K562 (cell line): ENCODE results near the gene RBM4B. TPM values are rescaled to one million over a fixed set of nuclear protein-coding genes. Genes with fewer than 3 reads are reported as not detected.

Experiments
- AFF4 ChIP-seq: sonication (generic); formaldehyde crosslinking; IDR thresholded peaks from 2 replicates; pipeline ENCODE4 v1.8.0; 2023; ENCODE audit warnings: mild to moderate bottlenecking, missing genetic modification reagents
- ATF3 ChIP-seq, 2 experiments: fragments of 450-650 bp in 1 of 2; sonication (generic) in 1 of 2; formaldehyde crosslinking in 1 of 2; IDR thresholded peaks in 1 of 2; conservative IDR thresholded peaks in 1 of 2; 2 replicates each; pipeline versions ENCODE4 v1.6.1 to v1.8.1; 2016 to 2023; ENCODE audit warnings: mild to moderate bottlenecking in 2 of 2, moderate library complexity in 2 of 2, inconsistent platforms in 1 of 2, missing genetic modification reagents in 1 of 2
- BRD4 ChIP-seq: fragments of 200-600 bp; sonication (generic); IDR thresholded peaks from 2 replicates; pipeline ENCODE4 v1.6.1; 2017; ENCODE audit warnings: inconsistent platforms
- CBFA2T3 ChIP-seq: fragments of 450-650 bp; IDR thresholded peaks from 2 replicates; pipeline ENCODE4 v1.6.1; 2017
- CREB3 ChIP-seq: fragments of 450-650 bp; conservative IDR thresholded peaks from 2 replicates; pipeline ENCODE4 v1.6.1; 2016; ENCODE audit warnings: missing genetic modification characterization, low read depth, mild to moderate bottlenecking, missing compliant biosample characterization, moderate library complexity
- E4F1 ChIP-seq: fragments of 250-450 bp; sonication (Bioruptor Pico); IDR thresholded peaks from 2 replicates; pipeline ENCODE4 v1.5.0; 2021; ENCODE audit warnings: mild to moderate bottlenecking, borderline replicate concordance
- RBFOX2 ChIP-seq: fragments of 200-400 bp; formaldehyde crosslinking; IDR thresholded peaks from 2 replicates; pipeline ENCODE4 v1.6.1; 2017; ENCODE audit warnings: low read depth, mild to moderate bottlenecking, low read length, moderate library complexity
- SETDB1 ChIP-seq: IDR thresholded peaks from one replicate; pipeline ENCODE4 v1.6.1; 2012; ENCODE audit warnings: low read length, control low read depth, inconsistent platforms
- SMAD4 ChIP-seq: fragments of 250-450 bp; sonication (Bioruptor Pico); conservative IDR thresholded peaks from 2 replicates; pipeline ENCODE4 v1.8.0; 2021; ENCODE audit warnings: inconsistent platforms, mild to moderate bottlenecking, moderate library complexity
- TCFL5 ChIP-seq: fragments of 250-450 bp; sonication (Bioruptor Pico); conservative IDR thresholded peaks from 2 replicates; pipeline ENCODE4 v1.6.1; 2021; ENCODE audit warnings: mild to moderate bottlenecking, moderate library complexity, matching md5 sums
- XRCC4 ChIP-seq: IDR thresholded peaks from one replicate; pipeline ENCODE4 v1.6.1; 2011; ENCODE audit not compliant: insufficient read depth, insufficient read length; ENCODE audit errors: extremely low read depth
- ZNF174 ChIP-seq: fragments of 250-450 bp; sonication (Bioruptor Pico); IDR thresholded peaks from 2 replicates; pipeline ENCODE4 v1.4.0; 2020; ENCODE audit warnings: mild to moderate bottlenecking
- ZNF197 ChIP-seq: fragments of 200-800 bp; sonication (Bioruptor generic); IDR thresholded peaks from 2 replicates; pipeline ENCODE4 v1.6.1; 2016; ENCODE audit warnings: low read depth, missing genetic modification characterization, missing compliant biosample characterization
- ZNF217 ChIP-seq: sonication (generic); formaldehyde crosslinking; IDR thresholded peaks from 2 replicates; pipeline ENCODE4 v1.8.0; 2022; ENCODE audit warnings: mild to moderate bottlenecking, missing genetic modification reagents
- ZNF239 ChIP-seq: fragments of 250-450 bp; sonication (Bioruptor Pico); IDR thresholded peaks from 2 replicates; pipeline ENCODE4 v1.4.0; 2020; ENCODE audit warnings: mild to moderate bottlenecking
- ZNF280B ChIP-seq: fragments of 250-450 bp; sonication (Bioruptor Pico); IDR thresholded peaks from 2 replicates; pipeline ENCODE4 v1.5.1; 2021; ENCODE audit warnings: mild to moderate bottlenecking
- ZNF644 ChIP-seq: fragments of 200-800 bp; sonication (Bioruptor generic); IDR thresholded peaks from 2 replicates; pipeline ENCODE4 v1.6.1; 2016; ENCODE audit warnings: low read depth, missing genetic modification characterization, missing compliant biosample characterization
- polyA plus RNA-seq, 8 experiments: library from polyadenylated mRNA; depleted of rRNA in 4 of 8; stranded (reverse) in 5 of 8; unstranded in 3 of 8; fragments of >200 nt; fragmentation: Nextera tagmentation in 2 of 8; fragmentation: Illumina TruSeq in 1 of 8; extraction: Ambion mirVana in 2 of 8; extraction: Trizol in 1 of 8; gene quantifications; 2 replicates each; pipeline versions ENCODE4 v1.2.1 to v1.2.3, GENCODE V29; 2011 to 2014; ENCODE audit warnings: inconsistent platforms in 1 of 8, missing spikeins in 1 of 8
- total RNA-seq, 7 experiments: library from RNA; depleted of rRNA in 6 of 7; stranded (reverse); fragments of >200 nt in 6 of 7; fragmentation: Illumina TruSeq in 2 of 7; extraction: Trizol in 2 of 7; gene quantifications; 2 replicates each; pipeline versions ENCODE4 v1.2.1 to v1.2.3, GENCODE V29; 2011 to 2021; ENCODE audit warnings: low replicate concordance in 1 of 7

Gene RBM4B
- total and polyA plus RNA-seq, 9 of the 15 experiments (the other 6 are each of a cell fraction or from before 2014, with no cell fraction given): 14.6 to 39.9 (median 23.3) TPM

GRCh38 chr11:66701432-66702240 is 23.9 kb upstream of the RBM4B start (continued):
- TF ChIP-seq SMAD4 (CRISPR knock-in tag): peak; percentile 94
- no peak for TF ChIP-seq ZNF280B (CRISPR knock-in tag)
- TF ChIP-seq ZNF174 (CRISPR knock-in tag): no peak
- TF ChIP-seq ZNF217: no peak
- peak; percentile 68 for TF ChIP-seq ATF3 (IDR thresholded peaks at IDR 0.05)
- no peak for TF ChIP-seq ATF3 (CRISPR knock-in tag; conservative IDR thresholded peaks at IDR 0.05)
- TF ChIP-seq E4F1: no peak
- no peak for TF ChIP-seq RBFOX2
- no peak for TF ChIP-seq BRD4
- no peak for TF ChIP-seq SETDB1
- no peak for TF ChIP-seq AFF4 (CRISPR knock-in tag)
- TF ChIP-seq CREB3: no peak
- peak; percentile 19; the same call in 1 of the 2 replicates for TF ChIP-seq ZNF239 (CRISPR knock-in tag)
- 0 out of 2 replicates have a peak, but pooled peaks have one; percentile 53 for TF ChIP-seq ZNF644 (tag)
- no peak for TF ChIP-seq XRCC4
- TF ChIP-seq ZNF197 (CRISPR knock-in tag): no peak; the same call in 1 of the 2 replicates
- no peak for TF ChIP-seq TCFL5 (CRISPR knock-in tag)
- TF ChIP-seq CBFA2T3: peak; percentile 95
